GM23338 (cell line): Measurements from ENCODE around the gene RNF130. TPM values are rescaled to one million over a fixed set of nuclear protein-coding genes. Genes with fewer than 3 reads are reported as not detected.

ENCODE experiments used
- ATAC-seq: fragments of 200-7000 bp; cut with Tn5 transposase; 3 replicates; pipeline ENCODE4 v1.9.1; 2020
- DNase-seq: peaks from one replicate; pipeline ENCODE4 v3.0.0-alpha.2; 2015; ENCODE audit warnings: low spot score
- H2AFZ ChIP-seq: fragments of 200-600 bp; sonication (generic); 2 replicates; pipeline ENCODE4 v1.8.0; 2016; ENCODE audit warnings: antibody characterized with exemption, mild to moderate bottlenecking, moderate library complexity
- H3F3A ChIP-seq: fragments of 200-600 bp; sonication (generic); replicated peaks from 2 replicates; pipeline ENCODE4 v1.8.0; 2017; ENCODE audit warnings: antibody characterized with exemption, mixed run types, low read depth
- H3K27ac ChIP-seq: fragments of 200-600 bp; sonication (generic); 2 replicates; pipeline ENCODE4 v1.6.1; 2016; ENCODE audit warnings: low read depth
- H3K27me3 ChIP-seq: fragments of 200-600 bp; sonication (generic); 2 replicates; pipeline ENCODE4 v1.8.0; 2016; ENCODE audit warnings: mild to moderate bottlenecking, mixed run types, moderate library complexity; ENCODE audit not compliant: insufficient read depth
- H3K36me3 ChIP-seq: fragments of 200-600 bp; sonication (generic); 2 replicates; pipeline ENCODE4 v1.8.0; 2016; ENCODE audit warnings: mild to moderate bottlenecking; ENCODE audit not compliant: insufficient read depth
- H3K4me1 ChIP-seq: fragments of 200-600 bp; sonication (generic); 2 replicates; pipeline ENCODE4 v1.8.0; 2016; ENCODE audit warnings: mild to moderate bottlenecking, moderate library complexity; ENCODE audit not compliant: insufficient read depth
- H3K4me2 ChIP-seq: fragments of 200-600 bp; sonication (generic); 2 replicates; pipeline ENCODE4 v1.7.1; 2017; ENCODE audit warnings: mixed run types
- H3K4me3 ChIP-seq: fragments of 200-600 bp; sonication (generic); 2 replicates; pipeline ENCODE4 v1.6.1; 2016; ENCODE audit warnings: mixed run types
- H3K79me2 ChIP-seq: fragments of 200-600 bp; sonication (generic); replicated peaks from 2 replicates; pipeline ENCODE4 v1.8.0; 2017; ENCODE audit warnings: mild to moderate bottlenecking; ENCODE audit not compliant: insufficient read depth
- H3K9me2 ChIP-seq: fragments of 200-600 bp; sonication (generic); 2 replicates; pipeline ENCODE4 v1.8.0; 2017; ENCODE audit not compliant: insufficient read depth
- H4K20me1 ChIP-seq: fragments of 200-600 bp; sonication (generic); replicated peaks from 2 replicates; pipeline ENCODE4 v1.8.0; 2017; ENCODE audit warnings: mild to moderate bottlenecking; ENCODE audit not compliant: insufficient read depth
- H3K27ac Mint-ChIP-seq: 2 replicates; pipeline ENCODE4 v1.8.0; 2020; ENCODE audit warnings: inconsistent platforms, mild to moderate bottlenecking, moderate library complexity, mixed read lengths
- H3K27me3 Mint-ChIP-seq: 3 replicates; pipeline ENCODE4 v1.8.0; 2022; ENCODE audit warnings: low read depth, mild to moderate bottlenecking, moderate library complexity, mixed read lengths, inconsistent platforms; ENCODE audit not compliant: insufficient read depth, poor library complexity
- H3K36me3 Mint-ChIP-seq: 3 replicates; pipeline ENCODE4 v1.8.0; 2021; ENCODE audit warnings: low read depth, mild to moderate bottlenecking, inconsistent platforms, moderate library complexity, mixed read lengths
- H3K4me1 Mint-ChIP-seq: 3 replicates; pipeline ENCODE4 v1.8.0; 2020; ENCODE audit warnings: mild to moderate bottlenecking, inconsistent platforms, mixed read lengths
- H3K4me3 Mint-ChIP-seq: 3 replicates; pipeline ENCODE4 v1.8.0; 2021; ENCODE audit warnings: moderate library complexity, mild to moderate bottlenecking, inconsistent platforms, mixed read lengths
- H3K9me3 Mint-ChIP-seq: 3 replicates; pipeline ENCODE4 v1.8.0; 2020; ENCODE audit warnings: moderate library complexity, mild to moderate bottlenecking, inconsistent platforms, mixed read lengths
- CTCF ChIP-seq, 2 experiments: fragments of 200-600 bp in 1 of 2; sonication (generic) in 1 of 2; conservative IDR thresholded peaks; 2 replicates each; pipeline versions ENCODE4 v1.5.1 to v1.6.1; 2016 to 2017; ENCODE audit warnings: antibody characterized with exemption in 2 of 2, low read depth in 2 of 2, mild to moderate bottlenecking in 2 of 2, moderate library complexity in 1 of 2
- ETS1 ChIP-seq: IDR thresholded peaks from 2 replicates; pipeline ENCODE4 v1.6.1; 2016; ENCODE audit warnings: antibody characterized with exemption
- JUNB ChIP-seq: IDR thresholded peaks from one replicate; pipeline ENCODE4 v1.6.1; 2016; ENCODE audit warnings: antibody characterized with exemption; ENCODE audit not compliant: unreplicated experiment
- NANOG ChIP-seq: IDR thresholded peaks from 2 replicates; pipeline ENCODE4 v1.6.1; 2016; ENCODE audit warnings: antibody characterized with exemption, borderline replicate concordance
- ZNF114 ChIP-seq: fragments of 250-450 bp; sonication (Bioruptor Pico); IDR thresholded peaks from 2 replicates; pipeline ENCODE4 v1.5.0; 2020; ENCODE audit warnings: mild to moderate bottlenecking, moderate library complexity
- ZNF331 ChIP-seq: fragments of 250-450 bp; sonication (Bioruptor Pico); IDR thresholded peaks from 2 replicates; pipeline ENCODE4 v1.5.0; 2020; ENCODE audit warnings: low read depth, mild to moderate bottlenecking, moderate library complexity
- ZNF462 ChIP-seq: fragments of 250-450 bp; sonication (Bioruptor Pico); IDR thresholded peaks from 2 replicates; pipeline ENCODE4 v1.5.0; 2020; ENCODE audit warnings: mild to moderate bottlenecking, moderate library complexity
- polyA plus RNA-seq: library from polyadenylated mRNA; unstranded; fragments of >200 nt; fragmentation: Nextera tagmentation; extraction: Ambion mirVana; gene quantifications from 2 replicates; pipeline ENCODE4 v1.2.1, GENCODE V29; 2016
- total RNA-seq: library from RNA; depleted of rRNA; stranded (reverse); fragments of >200 nt; shearing (Covaris generic); gene quantifications from 2 replicates; pipeline ENCODE4 v1.2.3, GENCODE V29; 2014

RNF130 gene
- total and polyA plus RNA-seq, 2 experiments from 2014 or later: 60.1 to 97.3 TPM

GRCh38 chr5:180034564-180034963 lies 37.0 kb downstream of the RNF130 start:
- ATAC-seq (no peak), DNase-seq (no peak)
- Histone ChIP-seq H3K4me2 (no peak overlapping the region), H3K4me1 (no peaks in the 10 kb centered on the region), H2AFZ (no peak overlapping the region), H3K27me3 (no peaks in the 10 kb centered on the region), H3K4me3 (no peak overlapping the region), H3K79me2 (no peaks in the 10 kb centered on the region), H3K27ac (no peak overlapping the region), H3F3A (no peaks in the 10 kb centered on the region), H4K20me1 (no peaks in the 10 kb centered on the region), H3K9me2 (no peaks in the 10 kb centered on the region), H3K36me3 (no peaks in the 10 kb centered on the region)
- Mint-ChIP-seq H3K36me3 (peaks cover 53% of the 10 kb centered on the region), H3K27me3 (no peaks in the 10 kb centered on the region), H3K9me3 (no peaks in the 10 kb centered on the region), H3K27ac (no peak overlapping the region), H3K4me1 (no peaks in the 10 kb centered on the region), H3K4me3 (no peak overlapping the region)
- TF ChIP-seq ZNF114 (no peak), ZNF462 (no peak), JUNB (no peak), CTCF (conservative IDR thresholded peaks at IDR 0.05; ENCODE audit: low read depth in 2 of 2) (no peak), ZNF331 (CRISPR knock-in tag) (no peak), NANOG (no peak), ETS1 (no peak)
